GM23338 (cell line): Measurements from ENCODE around the gene KATNIP. TPM values are rescaled to one million over a fixed set of nuclear protein-coding genes. Genes with fewer than 3 reads are reported as not detected.

ENCODE experiments used
- ATAC-seq: fragments of 200-7000 bp; cut with Tn5 transposase; 3 replicates; pipeline ENCODE4 v1.9.1; 2020
- DNase-seq: peaks from one replicate; pipeline ENCODE4 v3.0.0-alpha.2; 2015; ENCODE audit warnings: low spot score
- H2AFZ ChIP-seq: fragments of 200-600 bp; sonication (generic); 2 replicates; pipeline ENCODE4 v1.8.0; 2016; ENCODE audit warnings: antibody characterized with exemption, mild to moderate bottlenecking, moderate library complexity
- H3F3A ChIP-seq: fragments of 200-600 bp; sonication (generic); replicated peaks from 2 replicates; pipeline ENCODE4 v1.8.0; 2017; ENCODE audit warnings: antibody characterized with exemption, mixed run types, low read depth
- H3K27ac ChIP-seq: fragments of 200-600 bp; sonication (generic); 2 replicates; pipeline ENCODE4 v1.6.1; 2016; ENCODE audit warnings: low read depth
- H3K27me3 ChIP-seq: fragments of 200-600 bp; sonication (generic); 2 replicates; pipeline ENCODE4 v1.8.0; 2016; ENCODE audit warnings: mild to moderate bottlenecking, mixed run types, moderate library complexity; ENCODE audit not compliant: insufficient read depth
- H3K36me3 ChIP-seq: fragments of 200-600 bp; sonication (generic); 2 replicates; pipeline ENCODE4 v1.8.0; 2016; ENCODE audit warnings: mild to moderate bottlenecking; ENCODE audit not compliant: insufficient read depth
- H3K4me1 ChIP-seq: fragments of 200-600 bp; sonication (generic); 2 replicates; pipeline ENCODE4 v1.8.0; 2016; ENCODE audit warnings: mild to moderate bottlenecking, moderate library complexity; ENCODE audit not compliant: insufficient read depth
- H3K4me2 ChIP-seq: fragments of 200-600 bp; sonication (generic); 2 replicates; pipeline ENCODE4 v1.7.1; 2017; ENCODE audit warnings: mixed run types
- H3K4me3 ChIP-seq: fragments of 200-600 bp; sonication (generic); 2 replicates; pipeline ENCODE4 v1.6.1; 2016; ENCODE audit warnings: mixed run types
- H3K79me2 ChIP-seq: fragments of 200-600 bp; sonication (generic); replicated peaks from 2 replicates; pipeline ENCODE4 v1.8.0; 2017; ENCODE audit warnings: mild to moderate bottlenecking; ENCODE audit not compliant: insufficient read depth
- H3K9me2 ChIP-seq: fragments of 200-600 bp; sonication (generic); 2 replicates; pipeline ENCODE4 v1.8.0; 2017; ENCODE audit not compliant: insufficient read depth
- H4K20me1 ChIP-seq: fragments of 200-600 bp; sonication (generic); replicated peaks from 2 replicates; pipeline ENCODE4 v1.8.0; 2017; ENCODE audit warnings: mild to moderate bottlenecking; ENCODE audit not compliant: insufficient read depth
- H3K27ac Mint-ChIP-seq: 2 replicates; pipeline ENCODE4 v1.8.0; 2020; ENCODE audit warnings: inconsistent platforms, mild to moderate bottlenecking, moderate library complexity, mixed read lengths
- H3K27me3 Mint-ChIP-seq: 3 replicates; pipeline ENCODE4 v1.8.0; 2022; ENCODE audit warnings: low read depth, mild to moderate bottlenecking, moderate library complexity, mixed read lengths, inconsistent platforms; ENCODE audit not compliant: insufficient read depth, poor library complexity
- H3K36me3 Mint-ChIP-seq: 3 replicates; pipeline ENCODE4 v1.8.0; 2021; ENCODE audit warnings: low read depth, mild to moderate bottlenecking, inconsistent platforms, moderate library complexity, mixed read lengths
- H3K4me1 Mint-ChIP-seq: 3 replicates; pipeline ENCODE4 v1.8.0; 2020; ENCODE audit warnings: mild to moderate bottlenecking, inconsistent platforms, mixed read lengths
- H3K4me3 Mint-ChIP-seq: 3 replicates; pipeline ENCODE4 v1.8.0; 2021; ENCODE audit warnings: moderate library complexity, mild to moderate bottlenecking, inconsistent platforms, mixed read lengths
- H3K9me3 Mint-ChIP-seq: 3 replicates; pipeline ENCODE4 v1.8.0; 2020; ENCODE audit warnings: moderate library complexity, mild to moderate bottlenecking, inconsistent platforms, mixed read lengths
- CREB1 ChIP-seq: fragments of 250-450 bp; sonication (Bioruptor Pico); IDR thresholded peaks from 2 replicates; pipeline ENCODE4 v1.5.0; 2020; ENCODE audit warnings: low read depth, mild to moderate bottlenecking, moderate library complexity
- EZH2 ChIP-seq: fragments of 200-600 bp; sonication (generic); IDR thresholded peaks from one replicate; pipeline ENCODE4 v1.8.0; 2017; ENCODE audit warnings: antibody characterized with exemption, mild to moderate bottlenecking, low read depth; ENCODE audit not compliant: unreplicated experiment
- EZH2phosphoT487 ChIP-seq: fragments of 200-600 bp; sonication (generic); IDR thresholded peaks from one replicate; pipeline ENCODE4 v1.8.1; 2018; ENCODE audit warnings: antibody characterized with exemption; ENCODE audit not compliant: unreplicated experiment
- JUNB ChIP-seq: IDR thresholded peaks from one replicate; pipeline ENCODE4 v1.6.1; 2016; ENCODE audit warnings: antibody characterized with exemption; ENCODE audit not compliant: unreplicated experiment
- NANOG ChIP-seq: IDR thresholded peaks from 2 replicates; pipeline ENCODE4 v1.6.1; 2016; ENCODE audit warnings: antibody characterized with exemption, borderline replicate concordance
- POLR2AphosphoS5 ChIP-seq: IDR thresholded peaks from 2 replicates; pipeline ENCODE4 v1.6.1; 2016; ENCODE audit warnings: antibody characterized with exemption, low read depth
- STAT1 ChIP-seq: IDR thresholded peaks from one replicate; pipeline ENCODE4 v1.6.1; 2016; ENCODE audit warnings: antibody characterized with exemption; ENCODE audit not compliant: unreplicated experiment
- ZNF114 ChIP-seq: fragments of 250-450 bp; sonication (Bioruptor Pico); IDR thresholded peaks from 2 replicates; pipeline ENCODE4 v1.5.0; 2020; ENCODE audit warnings: mild to moderate bottlenecking, moderate library complexity
- ZNF331 ChIP-seq: fragments of 250-450 bp; sonication (Bioruptor Pico); IDR thresholded peaks from 2 replicates; pipeline ENCODE4 v1.5.0; 2020; ENCODE audit warnings: low read depth, mild to moderate bottlenecking, moderate library complexity
- polyA plus RNA-seq: library from polyadenylated mRNA; unstranded; fragments of >200 nt; fragmentation: Nextera tagmentation; extraction: Ambion mirVana; gene quantifications from 2 replicates; pipeline ENCODE4 v1.2.1, GENCODE V29; 2016
- total RNA-seq: library from RNA; depleted of rRNA; stranded (reverse); fragments of >200 nt; shearing (Covaris generic); gene quantifications from 2 replicates; pipeline ENCODE4 v1.2.3, GENCODE V29; 2014
- TF ChIP-seq, protein P1 (sequence below): fragments of 250-450 bp; sonication (Bioruptor Pico); IDR thresholded peaks from 2 replicates; pipeline ENCODE4 v1.5.0; 2020; ENCODE audit warnings: mild to moderate bottlenecking, moderate library complexity
- TF ChIP-seq, protein P2 (sequence below), 2 experiments: fragments of 200-600 bp in 1 of 2; sonication (generic) in 1 of 2; conservative IDR thresholded peaks; 2 replicates each; pipeline versions ENCODE4 v1.5.1 to v1.6.1; 2016 to 2017; ENCODE audit warnings: antibody characterized with exemption in 2 of 2, low read depth in 2 of 2, mild to moderate bottlenecking in 2 of 2, moderate library complexity in 1 of 2
- TF ChIP-seq, protein P3 (sequence below): IDR thresholded peaks from one replicate; pipeline ENCODE4 v1.6.1; 2018; ENCODE audit warnings: antibody characterized with exemption; ENCODE audit not compliant: unreplicated experiment
- TF ChIP-seq, protein P4 (sequence below): IDR thresholded peaks from 2 replicates; pipeline ENCODE4 v1.6.1; 2016; ENCODE audit warnings: antibody characterized with exemption

KATNIP gene
- total and polyA plus RNA-seq, 2 experiments from 2014 or later: 7.0 to 11.8 TPM

DNA sequence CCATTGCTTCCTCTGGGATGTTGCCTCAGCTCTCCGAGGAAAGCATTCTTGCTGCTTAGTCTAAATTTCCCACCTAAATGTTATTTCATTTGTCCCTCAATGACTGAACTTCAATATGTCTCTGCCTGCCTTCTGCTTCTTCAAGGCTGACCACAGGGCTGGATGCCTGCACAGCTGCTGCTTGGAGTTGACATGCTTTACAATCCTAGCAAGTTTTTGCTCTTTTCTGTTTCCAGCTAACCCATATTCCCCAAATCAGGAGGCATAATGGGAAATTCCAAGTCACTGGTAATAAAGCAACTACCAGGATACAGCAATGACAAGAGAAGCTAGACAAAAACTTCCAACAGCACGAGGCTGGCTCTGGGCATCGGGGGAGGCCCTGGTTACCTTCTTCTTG is 49.1 kb upstream of the KATNIP start (continued):
- TF ChIP-seq, protein P1, sequence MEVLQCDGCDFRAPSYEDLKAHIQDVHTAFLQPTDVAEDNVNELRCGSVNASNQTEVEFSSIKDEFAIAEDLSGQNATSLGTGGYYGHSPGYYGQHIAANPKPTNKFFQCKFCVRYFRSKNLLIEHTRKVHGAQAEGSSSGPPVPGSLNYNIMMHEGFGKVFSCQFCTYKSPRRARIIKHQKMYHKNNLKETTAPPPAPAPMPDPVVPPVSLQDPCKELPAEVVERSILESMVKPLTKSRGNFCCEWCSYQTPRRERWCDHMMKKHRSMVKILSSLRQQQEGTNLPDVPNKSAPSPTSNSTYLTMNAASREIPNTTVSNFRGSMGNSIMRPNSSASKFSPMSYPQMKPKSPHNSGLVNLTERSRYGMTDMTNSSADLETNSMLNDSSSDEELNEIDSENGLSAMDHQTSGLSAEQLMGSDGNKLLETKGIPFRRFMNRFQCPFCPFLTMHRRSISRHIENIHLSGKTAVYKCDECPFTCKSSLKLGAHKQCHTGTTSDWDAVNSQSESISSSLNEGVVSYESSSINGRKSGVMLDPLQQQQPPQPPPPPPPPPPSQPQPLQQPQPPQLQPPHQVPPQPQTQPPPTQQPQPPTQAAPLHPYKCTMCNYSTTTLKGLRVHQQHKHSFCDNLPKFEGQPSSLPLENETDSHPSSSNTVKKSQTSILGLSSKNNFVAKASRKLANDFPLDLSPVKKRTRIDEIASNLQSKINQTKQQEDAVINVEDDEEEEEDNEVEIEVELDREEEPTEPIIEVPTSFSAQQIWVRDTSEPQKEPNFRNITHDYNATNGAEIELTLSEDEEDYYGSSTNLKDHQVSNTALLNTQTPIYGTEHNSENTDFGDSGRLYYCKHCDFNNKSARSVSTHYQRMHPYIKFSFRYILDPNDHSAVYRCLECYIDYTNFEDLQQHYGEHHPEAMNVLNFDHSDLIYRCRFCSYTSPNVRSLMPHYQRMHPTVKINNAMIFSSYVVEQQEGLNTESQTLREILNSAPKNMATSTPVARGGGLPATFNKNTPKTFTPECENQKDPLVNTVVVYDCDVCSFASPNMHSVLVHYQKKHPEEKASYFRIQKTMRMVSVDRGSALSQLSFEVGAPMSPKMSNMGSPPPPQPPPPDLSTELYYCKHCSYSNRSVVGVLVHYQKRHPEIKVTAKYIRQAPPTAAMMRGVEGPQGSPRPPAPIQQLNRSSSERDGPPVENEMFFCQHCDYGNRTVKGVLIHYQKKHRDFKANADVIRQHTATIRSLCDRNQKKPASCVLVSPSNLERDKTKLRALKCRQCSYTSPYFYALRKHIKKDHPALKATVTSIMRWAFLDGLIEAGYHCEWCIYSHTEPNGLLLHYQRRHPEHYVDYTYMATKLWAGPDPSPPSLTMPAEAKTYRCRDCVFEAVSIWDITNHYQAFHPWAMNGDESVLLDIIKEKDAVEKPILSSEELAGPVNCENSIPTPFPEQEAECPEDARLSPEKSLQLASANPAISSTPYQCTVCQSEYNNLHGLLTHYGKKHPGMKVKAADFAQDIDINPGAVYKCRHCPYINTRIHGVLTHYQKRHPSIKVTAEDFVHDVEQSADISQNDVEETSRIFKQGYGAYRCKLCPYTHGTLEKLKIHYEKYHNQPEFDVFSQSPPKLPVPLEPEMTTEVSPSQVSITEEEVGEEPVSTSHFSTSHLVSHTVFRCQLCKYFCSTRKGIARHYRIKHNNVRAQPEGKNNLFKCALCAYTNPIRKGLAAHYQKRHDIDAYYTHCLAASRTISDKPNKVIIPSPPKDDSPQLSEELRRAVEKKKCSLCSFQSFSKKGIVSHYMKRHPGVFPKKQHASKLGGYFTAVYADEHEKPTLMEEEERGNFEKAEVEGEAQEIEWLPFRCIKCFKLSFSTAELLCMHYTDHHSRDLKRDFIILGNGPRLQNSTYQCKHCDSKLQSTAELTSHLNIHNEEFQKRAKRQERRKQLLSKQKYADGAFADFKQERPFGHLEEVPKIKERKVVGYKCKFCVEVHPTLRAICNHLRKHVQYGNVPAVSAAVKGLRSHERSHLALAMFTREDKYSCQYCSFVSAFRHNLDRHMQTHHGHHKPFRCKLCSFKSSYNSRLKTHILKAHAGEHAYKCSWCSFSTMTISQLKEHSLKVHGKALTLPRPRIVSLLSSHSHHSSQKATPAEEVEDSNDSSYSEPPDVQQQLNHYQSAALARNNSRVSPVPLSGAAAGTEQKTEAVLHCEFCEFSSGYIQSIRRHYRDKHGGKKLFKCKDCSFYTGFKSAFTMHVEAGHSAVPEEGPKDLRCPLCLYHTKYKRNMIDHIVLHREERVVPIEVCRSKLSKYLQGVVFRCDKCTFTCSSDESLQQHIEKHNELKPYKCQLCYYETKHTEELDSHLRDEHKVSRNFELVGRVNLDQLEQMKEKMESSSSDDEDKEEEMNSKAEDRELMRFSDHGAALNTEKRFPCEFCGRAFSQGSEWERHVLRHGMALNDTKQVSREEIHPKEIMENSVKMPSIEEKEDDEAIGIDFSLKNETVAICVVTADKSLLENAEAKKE (CRISPR knock-in tag): no peak
- TF ChIP-seq CREB1 (CRISPR knock-in tag): no peak
- no peak for TF ChIP-seq STAT1
- TF ChIP-seq NANOG: no peak

DNA sequence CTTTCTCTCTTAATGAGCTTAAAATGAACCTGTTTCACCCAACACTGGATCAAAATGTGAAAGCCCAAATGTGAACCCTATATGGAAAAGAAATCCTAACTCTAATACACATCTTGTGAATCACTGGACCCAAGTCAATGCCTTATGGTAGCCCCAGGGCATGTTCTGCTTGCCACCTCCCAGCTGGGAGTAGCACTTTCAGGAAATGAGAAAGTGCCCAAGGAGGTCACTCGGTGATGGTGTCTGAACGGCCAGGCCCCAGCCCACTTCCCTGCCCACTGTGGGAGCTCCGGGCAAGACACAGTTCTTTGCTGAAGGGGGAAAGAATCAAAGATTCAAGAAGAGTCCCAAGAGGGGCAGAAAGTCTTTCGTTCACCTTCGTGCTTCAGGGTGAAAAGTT is 46.3 kb upstream of the KATNIP start:
- ATAC-seq (no peak), DNase-seq (no peak)
- Mint-ChIP-seq H3K27ac (no peak overlapping the region), H3K27me3 (no peaks in the 10 kb centered on the region), H3K4me3 (no peak overlapping the region), H3K36me3 (peaks cover 91% of the 10 kb centered on the region), H3K9me3 (no peaks in the 10 kb centered on the region), H3K4me1 (no peaks in the 10 kb centered on the region)
- TF ChIP-seq POLR2AphosphoS5 (no peak), STAT1 (no peak), EZH2 (no peak), JUNB (no peak), ZNF114 (CRISPR knock-in tag) (no peak), CREB1 (CRISPR knock-in tag) (no peak), NANOG (no peak), ZNF331 (CRISPR knock-in tag) (no peak), EZH2phosphoT487 (no peak)
- TF ChIP-seq, protein P2, sequence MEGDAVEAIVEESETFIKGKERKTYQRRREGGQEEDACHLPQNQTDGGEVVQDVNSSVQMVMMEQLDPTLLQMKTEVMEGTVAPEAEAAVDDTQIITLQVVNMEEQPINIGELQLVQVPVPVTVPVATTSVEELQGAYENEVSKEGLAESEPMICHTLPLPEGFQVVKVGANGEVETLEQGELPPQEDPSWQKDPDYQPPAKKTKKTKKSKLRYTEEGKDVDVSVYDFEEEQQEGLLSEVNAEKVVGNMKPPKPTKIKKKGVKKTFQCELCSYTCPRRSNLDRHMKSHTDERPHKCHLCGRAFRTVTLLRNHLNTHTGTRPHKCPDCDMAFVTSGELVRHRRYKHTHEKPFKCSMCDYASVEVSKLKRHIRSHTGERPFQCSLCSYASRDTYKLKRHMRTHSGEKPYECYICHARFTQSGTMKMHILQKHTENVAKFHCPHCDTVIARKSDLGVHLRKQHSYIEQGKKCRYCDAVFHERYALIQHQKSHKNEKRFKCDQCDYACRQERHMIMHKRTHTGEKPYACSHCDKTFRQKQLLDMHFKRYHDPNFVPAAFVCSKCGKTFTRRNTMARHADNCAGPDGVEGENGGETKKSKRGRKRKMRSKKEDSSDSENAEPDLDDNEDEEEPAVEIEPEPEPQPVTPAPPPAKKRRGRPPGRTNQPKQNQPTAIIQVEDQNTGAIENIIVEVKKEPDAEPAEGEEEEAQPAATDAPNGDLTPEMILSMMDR (conservative IDR thresholded peaks at IDR 0.05; ENCODE audit: low read depth in 2 of 2): no peak
- TF ChIP-seq, protein P3, sequence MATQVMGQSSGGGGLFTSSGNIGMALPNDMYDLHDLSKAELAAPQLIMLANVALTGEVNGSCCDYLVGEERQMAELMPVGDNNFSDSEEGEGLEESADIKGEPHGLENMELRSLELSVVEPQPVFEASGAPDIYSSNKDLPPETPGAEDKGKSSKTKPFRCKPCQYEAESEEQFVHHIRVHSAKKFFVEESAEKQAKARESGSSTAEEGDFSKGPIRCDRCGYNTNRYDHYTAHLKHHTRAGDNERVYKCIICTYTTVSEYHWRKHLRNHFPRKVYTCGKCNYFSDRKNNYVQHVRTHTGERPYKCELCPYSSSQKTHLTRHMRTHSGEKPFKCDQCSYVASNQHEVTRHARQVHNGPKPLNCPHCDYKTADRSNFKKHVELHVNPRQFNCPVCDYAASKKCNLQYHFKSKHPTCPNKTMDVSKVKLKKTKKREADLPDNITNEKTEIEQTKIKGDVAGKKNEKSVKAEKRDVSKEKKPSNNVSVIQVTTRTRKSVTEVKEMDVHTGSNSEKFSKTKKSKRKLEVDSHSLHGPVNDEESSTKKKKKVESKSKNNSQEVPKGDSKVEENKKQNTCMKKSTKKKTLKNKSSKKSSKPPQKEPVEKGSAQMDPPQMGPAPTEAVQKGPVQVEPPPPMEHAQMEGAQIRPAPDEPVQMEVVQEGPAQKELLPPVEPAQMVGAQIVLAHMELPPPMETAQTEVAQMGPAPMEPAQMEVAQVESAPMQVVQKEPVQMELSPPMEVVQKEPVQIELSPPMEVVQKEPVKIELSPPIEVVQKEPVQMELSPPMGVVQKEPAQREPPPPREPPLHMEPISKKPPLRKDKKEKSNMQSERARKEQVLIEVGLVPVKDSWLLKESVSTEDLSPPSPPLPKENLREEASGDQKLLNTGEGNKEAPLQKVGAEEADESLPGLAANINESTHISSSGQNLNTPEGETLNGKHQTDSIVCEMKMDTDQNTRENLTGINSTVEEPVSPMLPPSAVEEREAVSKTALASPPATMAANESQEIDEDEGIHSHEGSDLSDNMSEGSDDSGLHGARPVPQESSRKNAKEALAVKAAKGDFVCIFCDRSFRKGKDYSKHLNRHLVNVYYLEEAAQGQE: no peak
- TF ChIP-seq, protein P4, sequence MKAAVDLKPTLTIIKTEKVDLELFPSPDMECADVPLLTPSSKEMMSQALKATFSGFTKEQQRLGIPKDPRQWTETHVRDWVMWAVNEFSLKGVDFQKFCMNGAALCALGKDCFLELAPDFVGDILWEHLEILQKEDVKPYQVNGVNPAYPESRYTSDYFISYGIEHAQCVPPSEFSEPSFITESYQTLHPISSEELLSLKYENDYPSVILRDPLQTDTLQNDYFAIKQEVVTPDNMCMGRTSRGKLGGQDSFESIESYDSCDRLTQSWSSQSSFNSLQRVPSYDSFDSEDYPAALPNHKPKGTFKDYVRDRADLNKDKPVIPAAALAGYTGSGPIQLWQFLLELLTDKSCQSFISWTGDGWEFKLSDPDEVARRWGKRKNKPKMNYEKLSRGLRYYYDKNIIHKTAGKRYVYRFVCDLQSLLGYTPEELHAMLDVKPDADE: no peak
- H3K4me1 ChIP-seq: no peaks in the 10 kb centered on the region
- peaks cover 17% of the 10 kb centered on the region for H4K20me1 ChIP-seq
- H3K27me3 ChIP-seq: no peaks in the 10 kb centered on the region
- no peak overlapping the region for H3K4me3 ChIP-seq
- H3K9me2 ChIP-seq: no peaks in the 10 kb centered on the region
- no peaks in the 10 kb centered on the region for H3K79me2 ChIP-seq
- no peak overlapping the region for H2AFZ ChIP-seq
- H3F3A ChIP-seq: no peaks in the 10 kb centered on the region
- H3K27ac ChIP-seq: no peak overlapping the region
- no peak overlapping the region for H3K4me2 ChIP-seq
- H3K36me3 ChIP-seq: peaks cover 61% of the 10 kb centered on the region
